ENCODE data around the gene HAPLN1. TPM values are rescaled to one million over a fixed set of nuclear protein-coding genes. Genes with fewer than 3 reads are reported as not detected.

Gene HAPLN1
- total and polyA plus RNA-seq, 2 of the 4 experiments (the other 2 are of a cell fraction), result under 0.01 to 0.07 TPM

GRCh38 chr5:83714810-83715209 is 5.8 kb downstream of the HAPLN1 start:
- Histone ChIP-seq H3K79me1 (ENCODE audit: low read depth in 1 of 2, low read length in 2 of 2) (no peaks in the 10 kb centered on the region), H3K18ac (ENCODE audit: low read depth, low read length) (no peak overlapping the region), H3K9me3 (ENCODE audit: control insufficient read depth, insufficient read depth, low read length) (no peaks in the 10 kb centered on the region), H3K36me3 (ENCODE audit: control insufficient read depth, insufficient read depth, low read length) (no peaks in the 10 kb centered on the region), H2BK120ac (ENCODE audit: low read depth, low read length) (no peak overlapping the region), H3K4me3 (ENCODE audit: insufficient read depth, low read depth, low read length) (no peak overlapping the region), H4K91ac (ENCODE audit: insufficient read depth, low read depth, low read length) (no peak overlapping the region), H3K9me1 (ENCODE audit: insufficient read depth, low read length) (no peaks in the 10 kb centered on the region), H3K4me1 (ENCODE audit: control insufficient read depth, insufficient read depth, low read length) (peaks cover 3% of the 10 kb centered on the region), H4K20me1 (ENCODE audit: insufficient read depth, low read length) (no peaks in the 10 kb centered on the region), H4K5ac (ENCODE audit: low read depth, low read length) (no peak overlapping the region), H4K8ac (ENCODE audit: low read depth in 2 of 2, low read length in 2 of 2) (no peak overlapping the region; a peak in 1 of 4 replicates), H2AK9ac (replicated peaks; ENCODE audit: low read depth, low read length, poor library complexity) (no peak overlapping the region), H3K23ac (ENCODE audit: low read depth, low read length) (no peak overlapping the region), H3K27ac (ENCODE audit: insufficient read depth, low read length) (no peak overlapping the region), H2AK5ac (ENCODE audit: low read depth, low read length) (no peak overlapping the region), H2BK20ac (ENCODE audit: low read depth, low read length) (no peak overlapping the region), H3K14ac (replicated peaks; ENCODE audit: low read depth, low read length) (no peak overlapping the region), H2BK5ac (ENCODE audit: low read depth, low read length, poor library complexity, severe bottlenecking) (no peak overlapping the region), H3K4me2 (ENCODE audit: low read depth, low read length) (no peak overlapping the region), H2AFZ (replicated peaks; ENCODE audit: low read length, poor library complexity) (peak overlapping the region; percentile 55), H3K4ac (ENCODE audit: low read depth, low read length) (no peak overlapping the region), H3K27me3 (ENCODE audit: control insufficient read depth, insufficient read depth, low read length) (peaks cover 8% of the 10 kb centered on the region), H3K56ac (ENCODE audit: extremely low read depth, insufficient read depth, low read length) (no peak overlapping the region; the same call in 1 of the 2 replicates), H3K9ac (ENCODE audit: low read depth, low read length) (no peak overlapping the region), H2BK15ac (ENCODE audit: low read depth, low read length) (no peak overlapping the region)
- ChIA-PET POLR2A (ENCODE audit: unreplicated experiment) (no interaction called here), CTCF (no interaction called here)
- in situ Hi-C loops (cut with MboI; ENCODE audit: low sequenced_read_pairs), result loop anchor here (5.0 kb wide), 1 partner anchor 1332 kb away; no protein-coding TSS in a partner anchor
- dilution Hi-C loops (cut with HindIII; ENCODE audit: low sequenced_read_pairs, unreplicated experiment), result no loop called here
- BruUV-seq (replicated peaks), result no TSS peak
- WGBS, 2 experiments (ENCODE audit: extremely low coverage in 2 of 2, insufficient read length in 1 of 2), result 80% methylated on average over 1 of the region's 1 CpG; no CpG with 5 or more reads in 1 of the 2 experiments
- TF ChIP-seq CHD1 (IDR thresholded peaks at IDR 0.05; ENCODE audit: low read depth, low read length) (no peak), NFE2L2 (IDR thresholded peaks at IDR 0.05; ENCODE audit: low read depth, low read length) (no peak), FOS (IDR thresholded peaks at IDR 0.05; ENCODE audit: low read depth, low read length) (no peak), SMC3 (IDR thresholded peaks at IDR 0.05; ENCODE audit: low read depth, low read length) (no peak)
- ATAC-seq (ENCODE audit: low read depth), result no peak
- intact Hi-C loops (cut with micrococcal nuclease), result loop anchor here (5.0 kb wide), 1 partner anchor 108 kb away; no protein-coding TSS in a partner anchor
- no peak for DNase-seq
